Epithelial cell of esophagus (primary cell): ENCODE data around the gene HOXB2.

Experiments
- DNase-seq: peaks from one replicate; pipeline ENCODE4 v3.0.0; 2010; ENCODE audit warnings: low read depth
- H3K4me3 ChIP-seq: 2 replicates; pipeline ENCODE4 v1.5.1; 2011; ENCODE audit warnings: mild to moderate bottlenecking, low read length, control low read depth
- TF ChIP-seq, protein P1 (sequence below): IDR thresholded peaks from 2 replicates; pipeline ENCODE4 v1.5.1; 2011; ENCODE audit warnings: low read depth, mild to moderate bottlenecking, low read length, control low read depth, inconsistent platforms; ENCODE audit not compliant: insufficient read depth; ENCODE audit errors: missing control alignments

HOXB2 gene

DNA sequence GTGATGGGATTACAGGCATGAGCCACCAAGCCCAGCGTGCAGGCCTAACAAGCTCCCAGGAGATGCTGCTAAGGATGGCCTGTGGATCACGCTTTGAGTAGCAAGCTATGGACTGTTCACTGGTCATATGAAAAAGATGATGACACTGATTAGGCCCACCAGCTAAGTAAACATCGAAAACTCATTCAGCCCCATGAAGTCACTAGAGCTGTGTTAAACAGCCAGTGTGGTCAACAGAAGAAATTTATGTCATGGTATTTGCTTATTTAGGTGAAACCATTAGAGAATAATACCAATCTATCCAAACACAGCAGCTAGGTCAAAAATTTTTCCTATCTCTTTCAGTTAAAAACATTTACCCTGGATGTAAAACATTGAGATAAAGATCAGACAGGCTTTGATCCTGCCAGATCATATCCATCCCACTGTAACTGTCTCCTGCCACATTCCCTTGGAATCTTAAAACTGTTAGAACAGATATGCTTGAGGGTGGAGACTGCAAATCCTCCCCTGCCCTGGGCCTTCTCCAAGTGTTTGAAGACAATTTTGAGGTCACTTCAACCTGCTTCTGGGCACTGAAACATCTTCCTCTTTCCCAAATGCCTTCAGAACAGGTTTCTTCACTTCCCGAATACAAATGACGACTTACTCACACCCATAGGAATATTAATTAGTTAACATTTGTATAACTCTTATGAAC lies 45.0 kb downstream of the HOXB2 start:
- no peak overlapping the region for H3K4me3 ChIP-seq
- TF ChIP-seq, protein P1, sequence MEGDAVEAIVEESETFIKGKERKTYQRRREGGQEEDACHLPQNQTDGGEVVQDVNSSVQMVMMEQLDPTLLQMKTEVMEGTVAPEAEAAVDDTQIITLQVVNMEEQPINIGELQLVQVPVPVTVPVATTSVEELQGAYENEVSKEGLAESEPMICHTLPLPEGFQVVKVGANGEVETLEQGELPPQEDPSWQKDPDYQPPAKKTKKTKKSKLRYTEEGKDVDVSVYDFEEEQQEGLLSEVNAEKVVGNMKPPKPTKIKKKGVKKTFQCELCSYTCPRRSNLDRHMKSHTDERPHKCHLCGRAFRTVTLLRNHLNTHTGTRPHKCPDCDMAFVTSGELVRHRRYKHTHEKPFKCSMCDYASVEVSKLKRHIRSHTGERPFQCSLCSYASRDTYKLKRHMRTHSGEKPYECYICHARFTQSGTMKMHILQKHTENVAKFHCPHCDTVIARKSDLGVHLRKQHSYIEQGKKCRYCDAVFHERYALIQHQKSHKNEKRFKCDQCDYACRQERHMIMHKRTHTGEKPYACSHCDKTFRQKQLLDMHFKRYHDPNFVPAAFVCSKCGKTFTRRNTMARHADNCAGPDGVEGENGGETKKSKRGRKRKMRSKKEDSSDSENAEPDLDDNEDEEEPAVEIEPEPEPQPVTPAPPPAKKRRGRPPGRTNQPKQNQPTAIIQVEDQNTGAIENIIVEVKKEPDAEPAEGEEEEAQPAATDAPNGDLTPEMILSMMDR = no peak
- no peak for DNase-seq

DNA sequence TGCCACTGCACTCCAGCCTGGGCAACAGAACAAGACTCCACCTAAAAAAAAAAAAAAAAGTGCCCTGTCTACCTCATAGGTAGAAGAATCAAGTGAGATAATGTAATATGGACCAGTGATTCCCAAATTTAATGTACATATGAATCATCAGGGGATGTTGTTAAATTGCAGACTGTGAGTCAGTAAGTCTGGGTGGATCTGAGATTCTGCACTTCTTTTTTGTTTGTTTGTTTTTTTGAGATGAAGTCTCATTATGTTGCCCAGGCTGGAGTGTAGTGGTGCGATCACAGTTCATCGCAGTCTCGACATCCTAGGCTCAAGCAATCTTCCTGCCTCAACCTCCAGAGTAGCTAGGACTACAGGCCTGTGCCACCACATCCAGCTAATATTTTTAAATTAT lies 45.7 kb downstream of the HOXB2 start:
- peak; percentile 55 for DNase-seq
- H3K4me3 ChIP-seq = no peak overlapping the region
- TF ChIP-seq, protein P1 = no peak

DNA sequence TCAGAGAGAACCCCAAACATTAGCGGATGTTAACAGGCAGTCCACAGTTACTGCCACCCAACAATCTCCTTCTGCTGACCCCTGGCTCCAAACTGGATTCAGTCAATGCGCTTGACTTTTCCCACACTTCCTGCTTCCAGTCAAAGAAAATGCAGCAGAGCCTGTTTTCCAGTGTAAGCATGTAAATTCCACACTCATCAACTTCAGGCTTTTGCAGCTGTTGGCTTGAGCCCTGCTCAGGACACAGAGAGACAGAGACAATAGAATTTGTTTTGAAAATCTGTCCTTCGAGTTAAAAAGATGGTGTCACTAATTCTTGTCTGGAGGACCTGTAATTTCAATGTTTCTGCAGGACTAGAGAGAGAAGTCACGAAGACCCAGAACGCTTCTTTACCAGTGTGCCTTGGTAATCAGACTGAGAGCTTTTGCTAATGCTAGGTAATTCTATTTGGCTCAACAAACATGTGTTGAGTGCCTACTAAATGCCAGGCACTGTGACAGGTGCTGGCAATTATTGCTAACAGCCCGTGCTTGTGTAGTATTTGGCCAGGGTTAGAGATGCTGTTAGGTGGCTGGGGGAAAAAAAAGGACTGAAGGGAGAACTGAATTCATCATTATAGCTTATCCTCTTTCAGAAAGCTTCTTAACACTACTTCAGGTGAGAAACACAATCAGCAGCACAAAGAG lies 46.6 kb downstream of the HOXB2 start:
- peak; percentile 52 for DNase-seq
- no peak overlapping the region for H3K4me3 ChIP-seq
- TF ChIP-seq, protein P1 = no peak

DNA sequence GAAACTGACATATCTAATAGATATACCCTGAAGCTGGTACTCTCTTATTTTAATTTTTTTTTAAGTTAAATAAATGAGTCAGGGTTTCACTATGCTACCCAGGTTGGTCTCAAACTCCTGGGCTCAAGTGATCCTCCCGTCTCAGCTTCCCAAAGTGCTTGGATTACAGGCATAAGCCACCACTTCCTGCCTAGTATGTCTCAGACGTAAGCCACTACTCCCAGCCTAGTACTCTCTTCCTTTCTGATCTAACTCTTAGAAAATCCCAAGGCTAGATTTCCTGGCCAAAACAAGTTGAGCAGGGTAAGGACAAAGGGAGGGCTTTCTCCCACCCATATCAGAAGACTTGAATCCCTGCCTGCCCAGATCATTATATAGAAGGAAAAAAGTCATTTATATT lies 47.8 kb downstream of the HOXB2 start:
- TF ChIP-seq, protein P1 = no peak
- peak; percentile 57 for DNase-seq
- no peak overlapping the region for H3K4me3 ChIP-seq

DNA sequence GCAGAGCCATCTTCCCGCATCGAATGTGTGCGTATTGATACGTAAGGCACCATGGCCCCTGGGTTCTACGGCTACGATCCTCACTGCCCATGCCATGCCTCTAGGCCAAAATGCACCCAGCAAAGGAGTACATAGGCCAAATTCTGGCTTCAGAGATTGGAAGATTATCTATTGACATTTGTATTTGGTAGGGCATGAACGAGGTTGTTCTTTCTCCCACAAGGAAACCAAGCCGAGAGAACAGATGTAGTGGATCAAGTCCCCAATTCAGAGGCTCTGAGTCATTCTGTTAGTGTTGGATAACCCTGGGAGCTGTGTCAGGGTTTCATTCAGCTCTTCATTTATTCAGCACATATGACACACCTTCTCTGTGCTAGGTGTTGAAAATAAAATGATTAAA lies 50.6 kb downstream of the HOXB2 start:
- TF ChIP-seq, protein P1 = no peak
- H3K4me3 ChIP-seq = no peak overlapping the region
- DNase-seq = peak; percentile 72
